SK-N-SH treated with all-trans-retinoic acid at 6 μM for 48 hours (cell line): ENCODE measurements around the gene LETMD1.

Experiments
- ATAC-seq: fragments of 200-7000 bp; cut with Tn5 transposase; 3 replicates; pipeline ENCODE4 v1.9.1; 2020; ENCODE audit warnings: mild to moderate bottlenecking, moderate library complexity
- BACH2 ChIP-seq: fragments of 250-450 bp; sonication (Bioruptor Pico); IDR thresholded peaks from 2 replicates; pipeline ENCODE4 v1.9.0; 2021; ENCODE audit warnings: mild to moderate bottlenecking, borderline replicate concordance
- CREB5 ChIP-seq: fragments of 250-450 bp; sonication (Bioruptor Pico); IDR thresholded peaks from 2 replicates; pipeline ENCODE4 v1.5.1; 2020; ENCODE audit warnings: low read depth, mild to moderate bottlenecking, moderate library complexity
- CSDC2 ChIP-seq: fragments of 250-450 bp; sonication (Bioruptor Pico); IDR thresholded peaks from 2 replicates; pipeline ENCODE4 v1.5.0; 2020; ENCODE audit warnings: mild to moderate bottlenecking, moderate library complexity
- CSRNP3 ChIP-seq: fragments of 250-450 bp; sonication (Bioruptor Pico); IDR thresholded peaks from 2 replicates; pipeline ENCODE4 v1.5.1; 2021; ENCODE audit warnings: mild to moderate bottlenecking, moderate library complexity
- GLIS3 ChIP-seq: fragments of 250-450 bp; sonication (Bioruptor Pico); IDR thresholded peaks from 2 replicates; pipeline ENCODE4 v1.5.0; 2020; ENCODE audit warnings: mild to moderate bottlenecking, moderate library complexity
- ISL1 ChIP-seq: fragments of 250-450 bp; sonication (Bioruptor Pico); IDR thresholded peaks from 2 replicates; pipeline ENCODE4 v2.1.2; 2022; ENCODE audit warnings: mild to moderate bottlenecking, moderate library complexity
- PATZ1 ChIP-seq: fragments of 250-450 bp; sonication (Bioruptor Pico); IDR thresholded peaks from 2 replicates; pipeline ENCODE4 v1.8.0; 2020; ENCODE audit warnings: mild to moderate bottlenecking, moderate library complexity, borderline replicate concordance
- PPARA ChIP-seq: fragments of 250-450 bp; sonication (Bioruptor Pico); IDR thresholded peaks from 2 replicates; pipeline ENCODE4 v1.5.0; 2020; ENCODE audit warnings: mild to moderate bottlenecking, borderline replicate concordance
- RARB ChIP-seq: fragments of 250-450 bp; sonication (Bioruptor Pico); IDR thresholded peaks from 2 replicates; pipeline ENCODE4 v1.8.0; 2021; ENCODE audit warnings: mild to moderate bottlenecking, moderate library complexity
- SNAI2 ChIP-seq: fragments of 250-450 bp; sonication (Bioruptor Pico); IDR thresholded peaks from 2 replicates; pipeline ENCODE4 v1.5.0; 2020; ENCODE audit warnings: mild to moderate bottlenecking, moderate library complexity
- TCF4 ChIP-seq: fragments of 250-450 bp; sonication (Bioruptor Pico); IDR thresholded peaks from 2 replicates; pipeline ENCODE4 v1.8.0; 2021; ENCODE audit warnings: mild to moderate bottlenecking, moderate library complexity, borderline replicate concordance
- TOX ChIP-seq: fragments of 250-450 bp; sonication (Bioruptor Pico); IDR thresholded peaks from 2 replicates; pipeline ENCODE4 v1.8.0; 2021; ENCODE audit warnings: mild to moderate bottlenecking, moderate library complexity, borderline replicate concordance
- TSHZ2 ChIP-seq: fragments of 250-450 bp; sonication (Bioruptor Pico); IDR thresholded peaks from 2 replicates; pipeline ENCODE4 v1.5.0; 2020; ENCODE audit warnings: mild to moderate bottlenecking, moderate library complexity
- ZFP3 ChIP-seq: fragments of 250-450 bp; sonication (Bioruptor Pico); IDR thresholded peaks from 2 replicates; pipeline ENCODE4 v1.5.0; 2020; ENCODE audit warnings: mild to moderate bottlenecking, moderate library complexity
- ZFP30 ChIP-seq: fragments of 450-650 bp; formaldehyde crosslinking; IDR thresholded peaks from 2 replicates; pipeline ENCODE4 v1.5.0; 2022; ENCODE audit warnings: mild to moderate bottlenecking, moderate library complexity
- ZNF565 ChIP-seq: fragments of 450-650 bp; formaldehyde crosslinking; conservative IDR thresholded peaks from 2 replicates; pipeline ENCODE4 v1.5.0; 2020; ENCODE audit warnings: low read depth, mild to moderate bottlenecking, moderate library complexity
- ZNF70 ChIP-seq: fragments of 450-650 bp; formaldehyde crosslinking; IDR thresholded peaks from 2 replicates; pipeline ENCODE4 v1.5.0; 2020; ENCODE audit warnings: mild to moderate bottlenecking, moderate library complexity

The LETMD1 gene

GRCh38 chr12:51047655-51048540 is at the start of gene LETMD1:
TSS of gene LETMD1 (plus strand) at chr12:51048327. CDS start at chr12:51048357, 30 bp downstream.
- peak; percentile 100 for ATAC-seq
- TF ChIP-seq ZFP3 (CRISPR knock-in tag) (0 out of 2 replicates have a peak, but pooled peaks have one; percentile 19), PPARA (no peak), TCF4 (0 out of 2 replicates have a peak, but pooled peaks have one; percentile 32), ZFP30 (CRISPR knock-in tag) (no peak), TSHZ2 (CRISPR knock-in tag) (0 out of 2 replicates have a peak, but pooled peaks have one; percentile 26), CSDC2 (CRISPR knock-in tag) (peak; percentile 19; the same call in 1 of the 2 replicates), ZNF70 (CRISPR knock-in tag) (no peak)
- TF ChIP-seq, all 23 proteins: peak for 4

- TF ChIP-seq TSHZ2 (CRISPR knock-in tag), result no peak
- no peak for TF ChIP-seq PPARA
- TF ChIP-seq CREB5 (CRISPR knock-in tag), result no peak
- no peak for TF ChIP-seq SNAI2 (CRISPR knock-in tag)
- TF ChIP-seq ZNF70 (CRISPR knock-in tag), result no peak
- TF ChIP-seq BACH2, result no peak
- no peak for ATAC-seq
These were observed 49.0 kb upstream of the LETMD1 start for GRCh38 chr12:50999093-50999492.

- no peak; the same call in 2 of the 3 replicates for ATAC-seq
- no peak for TF ChIP-seq RARB (CRISPR knock-in tag)
- TF ChIP-seq ZFP3 (CRISPR knock-in tag), result no peak
- no peak for TF ChIP-seq BACH2
- no peak for TF ChIP-seq ZNF565
- no peak for TF ChIP-seq PPARA
- no peak for TF ChIP-seq PATZ1 (CRISPR knock-in tag)
- TF ChIP-seq ISL1 (CRISPR knock-in tag), result no peak
- TF ChIP-seq GLIS3 (CRISPR knock-in tag), result no peak
- no peak for TF ChIP-seq CSDC2 (CRISPR knock-in tag)
- TF ChIP-seq CSRNP3 (CRISPR knock-in tag), result no peak
- TF ChIP-seq TOX (CRISPR knock-in tag), result no peak
These were observed 47.9 kb upstream of the LETMD1 start for GRCh38 chr12:51000245-51000644.
